K562 (cell line): ENCODE results near the gene RHEX.

ENCODE experiments used
- CTCF ChIP-seq, 3 experiments: IDR thresholded peaks in 2 of 3; conservative IDR thresholded peaks in 1 of 3; 2 replicates each; pipeline ENCODE4 v1.5.1; 2011 to 2012; ENCODE audit warnings: low read length in 3 of 3, mild to moderate bottlenecking in 3 of 3, control low read depth in 2 of 3, improper control_type of control experiment in 1 of 3, inconsistent platforms in 1 of 3, low read depth in 1 of 3, mixed read lengths in 1 of 3, moderate library complexity in 1 of 3; ENCODE audit not compliant: insufficient read depth in 2 of 3
- IRF2 ChIP-seq: sonication (generic); formaldehyde crosslinking; IDR thresholded peaks from 2 replicates; pipeline ENCODE4 v1.8.1; 2022; ENCODE audit warnings: mild to moderate bottlenecking, missing genetic modification reagents
- MAFK ChIP-seq: IDR thresholded peaks from 2 replicates; pipeline ENCODE4 v1.6.1; 2011; ENCODE audit warnings: low read length, improper control_type of control experiment
- MGA ChIP-seq: fragments of 450-650 bp; IDR thresholded peaks from 2 replicates; pipeline ENCODE4 v1.6.1; 2016; ENCODE audit warnings: mild to moderate bottlenecking, moderate library complexity
- REST ChIP-seq, 2 experiments: fragments of 450-650 bp; formaldehyde crosslinking in 1 of 2; IDR thresholded peaks; 2 replicates each; pipeline versions ENCODE4 v1.4.0 to v1.6.1; 2014 to 2020; ENCODE audit warnings: mild to moderate bottlenecking in 2 of 2, borderline replicate concordance in 1 of 2, low read depth in 1 of 2
- YY1 ChIP-seq, 3 experiments: IDR thresholded peaks; 2 replicates each; pipeline ENCODE4 v1.6.1; 2011; ENCODE audit warnings: low read length in 2 of 3, mild to moderate bottlenecking in 2 of 3, moderate library complexity in 2 of 3, borderline replicate concordance in 1 of 3, control low read depth in 1 of 3, low read depth in 1 of 3; ENCODE audit not compliant: insufficient read depth in 3 of 3, insufficient replicate concordance in 2 of 3, control insufficient read depth in 1 of 3, insufficient read length in 1 of 3; ENCODE audit errors: extremely low read depth in 1 of 3

- TF ChIP-seq CTCF (IDR thresholded peaks at IDR 0.05 in 2 of 3, conservative IDR thresholded peaks at IDR 0.05 in 1 of 3; ENCODE audit: insufficient read depth in 2 of 3, low read depth in 1 of 3, low read length in 3 of 3) (no peak), REST (IDR thresholded peaks at IDR 0.05; ENCODE audit: borderline replicate concordance) (no peak), REST (CRISPR knock-in tag; IDR thresholded peaks at IDR 0.05; ENCODE audit: low read depth) (no peak), IRF2 (no peak), MAFK (no peak), YY1 (IDR thresholded peaks at IDR 0.05; ENCODE audit: borderline replicate concordance in 1 of 3, control insufficient read depth in 1 of 3, extremely low read depth in 1 of 3, insufficient read depth in 3 of 3, insufficient read length in 1 of 3, insufficient replicate concordance in 2 of 3, low read depth in 1 of 3, low read length in 2 of 3) (no peak), MGA (no peak)
Measured at GRCh38 chr1:206097381-206097780, 44.4 kb downstream of the RHEX start.
